SKM-1 treated with dmso at 0.1 percent for 144 hours (cell line): ENCODE results near the gene CSNK2B.
"Not testable (repeated sequence)": the region's sequence is repeated elsewhere in the genome, so short reads cannot be mapped to it uniquely, and the experiment has no call there.

Experiments used
- DNase-seq: peaks from one replicate; lab custom pipeline; 2025; ENCODE audit not compliant: unreplicated experiment; lab: John Stamatoyannopoulos, UW

The CSNK2B gene

DNA sequence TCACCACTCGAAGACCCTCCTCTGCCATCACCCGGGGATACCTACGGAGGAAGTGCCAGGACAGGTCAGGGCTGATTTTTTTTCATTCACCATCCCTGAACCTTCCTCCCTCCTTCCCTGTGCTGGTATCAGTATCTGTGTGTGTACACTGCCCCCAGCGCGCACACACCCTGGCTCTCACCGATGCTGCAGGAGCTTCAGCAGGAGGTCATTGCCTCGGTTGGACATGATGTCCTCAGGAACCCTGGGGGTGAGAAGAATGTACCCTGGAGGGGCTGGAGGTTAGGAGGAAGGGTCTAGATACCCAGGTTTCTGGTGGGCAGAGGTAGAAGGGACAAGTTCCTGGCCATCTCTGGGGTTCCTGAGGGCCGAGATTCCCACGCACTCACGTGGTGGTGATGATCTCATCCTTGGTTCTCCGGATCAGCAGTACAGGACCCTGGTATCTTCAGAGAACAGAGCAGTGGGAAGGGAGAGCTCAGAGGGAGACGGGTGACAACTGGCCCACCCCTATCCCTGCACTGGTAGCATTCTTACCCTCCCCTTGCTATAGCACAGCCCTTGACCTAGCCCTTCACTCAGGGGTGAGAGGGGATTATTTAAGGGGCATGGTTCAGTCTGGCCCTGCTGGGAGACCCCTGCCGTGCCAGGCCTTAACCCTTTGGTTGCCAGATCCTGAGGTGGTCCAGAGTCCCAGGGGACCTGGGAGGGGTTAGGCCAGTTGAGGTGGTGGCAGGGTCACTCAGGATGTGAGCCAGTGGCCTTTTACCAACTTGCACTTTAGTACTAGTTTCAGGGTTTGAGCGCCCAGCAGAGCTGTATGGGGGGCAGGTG is 22.2 kb downstream of the CSNK2B start:
- no peak for DNase-seq

- DNase-seq = no peak
Observed at GRCh38 chr6:31689249-31690110, 23.6 kb downstream of the CSNK2B start.

DNA sequence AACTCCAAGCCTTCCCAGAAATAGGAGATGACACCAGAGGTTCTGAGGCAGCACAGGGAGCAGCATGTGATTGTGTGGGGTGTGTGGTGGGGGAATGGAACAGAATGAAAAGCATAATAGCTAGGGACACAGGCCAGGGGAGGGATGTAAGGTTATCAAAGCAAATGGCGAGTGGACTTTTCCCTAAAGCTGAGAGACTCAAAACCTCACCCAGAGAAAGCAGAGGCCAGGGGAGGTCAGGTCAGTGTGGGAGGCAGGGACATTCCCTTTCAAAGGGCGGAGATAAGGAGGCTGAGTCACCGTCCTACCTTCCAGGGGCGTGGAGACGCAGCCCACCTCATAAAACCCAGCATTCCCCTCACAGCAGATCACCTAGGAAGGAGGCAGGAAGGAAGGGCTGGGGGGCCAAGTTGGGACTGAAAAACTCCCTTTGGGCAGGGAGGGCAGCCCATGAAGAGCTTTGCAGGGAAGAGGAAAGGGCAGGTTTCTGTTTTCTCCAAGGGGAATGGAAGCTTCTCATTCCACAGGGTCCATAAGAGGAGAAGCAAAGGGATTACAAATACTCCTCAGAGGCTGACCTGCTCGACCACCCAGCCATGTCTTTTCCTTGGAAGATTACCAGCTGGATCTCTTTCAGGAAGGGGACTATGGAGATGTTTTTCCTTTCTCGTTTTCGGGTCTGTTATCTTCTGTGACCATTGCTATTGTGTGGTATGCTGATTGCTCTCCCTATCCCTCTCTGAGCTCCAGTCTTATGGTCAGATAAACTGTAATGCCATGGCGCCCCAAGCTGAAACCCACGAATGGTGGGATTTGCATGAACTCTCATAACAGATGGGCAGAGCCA is 24.6 kb downstream of the CSNK2B start:
- DNase-seq = no peak

DNA sequence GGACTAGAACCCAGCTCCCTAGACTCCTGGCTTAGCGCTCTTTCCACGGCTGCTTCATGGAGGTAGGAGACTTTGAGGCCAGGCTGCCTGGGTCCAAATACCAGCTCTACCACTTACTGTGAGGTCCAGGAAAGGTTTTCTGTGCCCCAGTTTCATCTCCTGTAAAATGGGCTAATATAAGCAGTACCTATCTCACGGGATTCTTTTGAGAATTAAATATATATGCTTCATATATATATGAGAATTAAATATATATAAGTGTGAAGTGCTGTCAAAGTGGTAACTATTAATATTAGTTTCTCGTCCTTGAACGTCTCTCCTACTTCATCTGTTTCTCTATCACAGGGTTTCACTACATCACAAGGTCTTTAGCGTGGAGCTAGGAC is 25.2 kb downstream of the CSNK2B start:
- no peak for DNase-seq

- no peak for DNase-seq
Observed at GRCh38 chr6:31691564-31692108, 25.8 kb downstream of the CSNK2B start.

DNA sequence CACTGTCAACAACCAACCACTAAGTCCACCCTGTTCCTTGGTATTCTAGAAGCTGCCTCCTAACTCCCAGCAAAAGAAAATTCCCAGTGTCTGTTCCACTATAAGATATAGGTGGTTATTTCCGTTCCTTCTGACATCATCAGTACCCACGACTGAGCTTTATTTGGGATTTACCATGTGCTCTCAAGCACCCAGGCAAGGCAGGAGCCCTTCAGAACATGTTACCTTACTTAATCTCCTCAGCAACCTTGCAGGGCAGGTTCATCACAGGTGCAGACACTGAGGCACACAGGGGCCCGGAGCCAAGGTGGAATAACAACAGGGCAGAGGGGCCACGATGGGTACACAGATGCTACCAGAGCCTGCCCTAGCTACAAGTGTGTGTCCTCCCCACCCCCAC is 26.5 kb downstream of the CSNK2B start:
- no peak for DNase-seq

- no peak for DNase-seq
Observed at GRCh38 chr6:31692886-31693285, 27.0 kb downstream of the CSNK2B start.

GRCh38 chr6:31693535-31693934 is 27.7 kb downstream of the CSNK2B start:
- DNase-seq = no peak

GRCh38 chr6:31697555-31697954 is 31.7 kb downstream of the CSNK2B start:
- DNase-seq = no peak

GRCh38 chr6:31700740-31701401 is 35.0 kb downstream of the CSNK2B start:
- DNase-seq = no peak

GRCh38 chr6:31701666-31702404 is 36.0 kb downstream of the CSNK2B start:
- DNase-seq = no peak

- no peak for DNase-seq
Observed at GRCh38 chr6:31702405-31702818, 36.5 kb downstream of the CSNK2B start.

DNA sequence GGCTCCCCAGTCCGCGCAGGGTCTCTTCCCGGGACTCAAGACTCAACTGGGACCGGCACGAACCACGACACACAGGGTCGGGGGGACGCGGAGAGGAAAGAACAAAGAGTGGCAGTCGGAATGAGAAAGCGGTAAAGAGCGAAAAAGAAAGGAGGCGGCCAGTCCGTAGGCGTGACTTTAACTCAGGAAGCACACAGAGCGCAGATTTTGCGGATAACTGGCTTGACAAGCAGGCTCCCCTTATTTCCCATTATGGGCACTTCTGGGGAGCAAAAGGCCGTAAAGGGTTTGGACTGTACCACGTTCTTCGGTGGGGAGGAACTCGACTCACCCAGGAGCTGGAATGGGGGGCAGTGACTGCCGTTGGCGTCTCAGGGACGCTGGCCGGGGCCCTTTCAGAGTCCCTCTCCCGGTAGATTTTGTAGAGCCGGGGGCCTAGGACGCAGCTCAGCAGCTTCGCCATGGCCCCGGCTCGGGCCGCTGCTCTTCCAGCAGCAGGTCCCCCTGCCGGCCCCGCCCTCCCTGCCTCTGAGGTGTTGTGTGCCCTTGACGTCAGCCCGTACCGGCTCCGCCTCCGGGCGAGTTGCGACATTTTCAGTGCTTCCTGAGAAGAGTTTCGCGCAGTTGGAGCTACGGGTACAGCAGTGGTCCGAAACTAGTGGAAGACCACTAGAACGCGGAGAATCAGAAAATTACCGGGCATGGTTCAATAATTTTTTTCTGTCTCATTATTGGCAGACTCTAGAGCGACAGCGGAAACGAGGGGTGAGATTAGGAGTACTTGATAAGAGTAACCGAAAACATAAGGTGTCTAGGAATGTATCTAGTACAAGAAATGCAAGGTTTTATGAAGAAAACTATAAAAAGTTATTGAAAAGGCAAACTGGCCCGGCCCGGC is 37.2 kb downstream of the CSNK2B start, which contains the start of gene ABHD16A:
Gene ABHD16A (minus strand): TSS at position 506 of the 898 bp plus-strand sequence. CDS start 43 bp downstream, at position 463.
- DNase-seq = peak; percentile 96

GRCh38 chr6:31705931-31706330 is 40.1 kb downstream of the CSNK2B start:
- no peak for DNase-seq

- no peak for DNase-seq
Observed at GRCh38 chr6:31706599-31706998, 40.7 kb downstream of the CSNK2B start, which contains the start of gene LY6G6F. Gene LY6G6F (plus strand): TSS chr6:31706866. CDS start chr6:31706907, 41 bp downstream.

- DNase-seq = no peak
Observed at GRCh38 chr6:31707701-31708100, 41.8 kb downstream of the CSNK2B start.

GRCh38 chr6:31708224-31708623 is 42.3 kb downstream of the CSNK2B start:
- no peak for DNase-seq

GRCh38 chr6:31709157-31709556 is 43.3 kb downstream of the CSNK2B start:
- DNase-seq = not testable (repeated sequence)
